AG04449 (cell line): ENCODE data around the gene IL10RA.

Experiments
- CTCF ChIA-PET: fragments of 350-600 bp; formaldehyde crosslinking; extraction: SDS; loops from one replicate; lab custom pipeline; 2021; ENCODE audit warnings: antibody characterized with exemption; lab: Yijun Ruan, JAX
- POLR2A ChIA-PET: fragments of 400-600, 350-600 bp; formaldehyde crosslinking; extraction: SDS; loops from one replicate; lab custom pipeline; 2020; ENCODE audit warnings: antibody characterized with exemption, inconsistent platforms; lab: Yijun Ruan, JAX
- DNase-seq: peaks from one replicate; pipeline ENCODE4 v3.0.0-alpha.2; 2010; ENCODE audit warnings: low read depth, low spot score
- H3K4me3 ChIP-seq: 2 replicates; pipeline ENCODE4 v1.5.1; 2011; ENCODE audit warnings: low read depth, mild to moderate bottlenecking, control low read depth, low read length
- TF ChIP-seq, protein P1 (sequence below): IDR thresholded peaks from one replicate; pipeline ENCODE4 v1.5.1; 2011; ENCODE audit warnings: mild to moderate bottlenecking, moderate library complexity, low read length, control low read depth, inconsistent platforms; ENCODE audit not compliant: insufficient read depth; ENCODE audit errors: missing control alignments

Gene IL10RA

DNA sequence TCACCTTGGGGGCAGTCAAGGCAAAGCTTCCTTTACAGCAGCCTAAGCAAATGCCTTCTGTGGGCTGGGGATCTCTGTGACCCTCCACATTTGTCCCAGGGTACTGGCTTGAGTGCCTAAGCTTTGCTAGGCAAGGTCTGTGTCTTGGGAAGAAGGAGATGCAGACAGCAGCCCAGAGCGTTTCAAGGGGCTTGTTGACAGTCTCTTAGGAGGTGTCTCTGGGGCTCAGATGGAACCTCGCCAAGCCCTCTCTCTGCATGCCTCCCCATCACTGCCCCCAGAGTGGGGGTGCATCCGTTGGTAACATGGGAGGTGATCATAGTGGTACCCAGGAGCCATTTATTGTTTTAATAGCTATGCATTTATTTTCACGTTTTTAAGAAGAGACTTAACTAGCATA lies 61.6 kb downstream of the IL10RA start:
- DNase-seq = no peak
- TF ChIP-seq, protein P1, sequence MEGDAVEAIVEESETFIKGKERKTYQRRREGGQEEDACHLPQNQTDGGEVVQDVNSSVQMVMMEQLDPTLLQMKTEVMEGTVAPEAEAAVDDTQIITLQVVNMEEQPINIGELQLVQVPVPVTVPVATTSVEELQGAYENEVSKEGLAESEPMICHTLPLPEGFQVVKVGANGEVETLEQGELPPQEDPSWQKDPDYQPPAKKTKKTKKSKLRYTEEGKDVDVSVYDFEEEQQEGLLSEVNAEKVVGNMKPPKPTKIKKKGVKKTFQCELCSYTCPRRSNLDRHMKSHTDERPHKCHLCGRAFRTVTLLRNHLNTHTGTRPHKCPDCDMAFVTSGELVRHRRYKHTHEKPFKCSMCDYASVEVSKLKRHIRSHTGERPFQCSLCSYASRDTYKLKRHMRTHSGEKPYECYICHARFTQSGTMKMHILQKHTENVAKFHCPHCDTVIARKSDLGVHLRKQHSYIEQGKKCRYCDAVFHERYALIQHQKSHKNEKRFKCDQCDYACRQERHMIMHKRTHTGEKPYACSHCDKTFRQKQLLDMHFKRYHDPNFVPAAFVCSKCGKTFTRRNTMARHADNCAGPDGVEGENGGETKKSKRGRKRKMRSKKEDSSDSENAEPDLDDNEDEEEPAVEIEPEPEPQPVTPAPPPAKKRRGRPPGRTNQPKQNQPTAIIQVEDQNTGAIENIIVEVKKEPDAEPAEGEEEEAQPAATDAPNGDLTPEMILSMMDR = no peak
- CTCF ChIA-PET = interaction anchor here (1.2 kb wide), 1 partner anchor 204 kb away, joined by 3 read pairs; no protein-coding TSS in a partner anchor
- POLR2A ChIA-PET = no interaction called here
- H3K4me3 ChIP-seq = no peak overlapping the region

DNA sequence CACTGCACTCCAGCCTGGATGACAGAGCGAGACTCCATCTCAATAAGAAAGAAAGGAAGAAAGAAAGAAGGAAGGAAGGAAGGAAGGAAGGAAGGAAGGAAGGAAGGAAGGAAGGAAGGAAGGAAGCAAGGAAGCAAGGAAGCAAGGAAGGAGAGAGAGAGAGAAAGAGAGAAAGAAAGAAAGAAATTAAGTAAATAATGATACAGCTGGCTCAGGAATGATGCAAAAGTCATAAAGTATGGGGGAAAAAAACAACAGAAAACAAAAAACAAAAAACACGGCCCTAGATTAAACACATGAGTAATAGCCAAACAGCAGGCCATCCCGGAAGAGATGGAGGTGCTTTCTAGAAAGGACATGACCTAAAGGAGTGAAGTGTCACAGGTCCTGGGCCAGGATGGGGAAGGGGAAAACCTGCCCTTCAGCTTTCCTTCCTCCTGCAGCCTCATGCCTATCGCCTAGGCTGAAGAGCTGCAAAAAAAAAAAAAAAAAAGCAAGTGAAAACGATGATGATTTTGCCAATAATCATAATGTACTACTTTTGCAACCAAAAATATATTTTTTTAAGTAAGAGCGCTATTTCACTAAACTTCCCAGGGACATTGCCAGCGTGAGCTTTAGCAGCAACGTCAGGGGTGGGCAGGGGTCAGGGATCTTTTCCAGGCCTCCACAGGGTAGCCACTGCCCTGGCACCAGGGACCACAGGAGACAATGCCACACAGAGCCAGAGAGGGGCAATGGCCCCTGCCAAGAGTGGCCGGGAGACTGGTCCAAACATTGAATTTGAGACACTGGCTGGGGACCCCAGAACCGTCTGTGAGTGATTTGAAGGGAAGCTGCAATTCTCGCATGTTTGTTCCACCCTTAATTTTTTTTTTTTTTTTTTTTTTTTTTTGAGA lies 62.5 kb downstream of the IL10RA start:
- ChIA-PET POLR2A (no interaction called here), CTCF (interaction anchor here (1.2 kb wide), 1 partner anchor 205 kb away, joined by 3 read pairs; no protein-coding TSS in a partner anchor)
- DNase-seq = no peak
- TF ChIP-seq, protein P1 = no peak
- H3K4me3 ChIP-seq = no peak overlapping the region

DNA sequence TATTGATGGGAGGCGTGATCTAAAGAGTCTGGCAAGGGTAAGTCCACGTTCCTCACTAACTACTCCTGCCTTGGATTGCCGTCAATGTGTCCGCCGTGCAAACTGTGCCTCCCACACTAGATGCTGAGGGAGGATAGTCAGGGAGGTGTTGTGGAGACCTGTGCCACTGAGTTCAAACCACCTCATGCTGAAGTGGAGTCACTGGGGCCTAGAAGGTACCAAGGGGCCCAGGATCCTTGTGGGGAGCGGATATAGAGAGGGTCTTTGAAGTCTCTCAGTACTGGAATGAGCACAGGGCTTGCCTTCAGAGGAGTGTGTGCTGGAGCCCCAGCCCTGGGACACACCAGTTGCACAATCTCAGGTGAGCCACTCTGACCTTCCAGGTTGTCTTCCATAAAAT lies 63.6 kb downstream of the IL10RA start:
- no peak for DNase-seq
- ChIA-PET POLR2A (no interaction called here), CTCF (interaction anchor here (9.4 kb wide), 1 partner anchor 229 kb away, joined by 75 read pairs; the partner anchor contains the start of gene FXYD2)
- no peak overlapping the region for H3K4me3 ChIP-seq
- TF ChIP-seq, protein P1 = no peak

DNA sequence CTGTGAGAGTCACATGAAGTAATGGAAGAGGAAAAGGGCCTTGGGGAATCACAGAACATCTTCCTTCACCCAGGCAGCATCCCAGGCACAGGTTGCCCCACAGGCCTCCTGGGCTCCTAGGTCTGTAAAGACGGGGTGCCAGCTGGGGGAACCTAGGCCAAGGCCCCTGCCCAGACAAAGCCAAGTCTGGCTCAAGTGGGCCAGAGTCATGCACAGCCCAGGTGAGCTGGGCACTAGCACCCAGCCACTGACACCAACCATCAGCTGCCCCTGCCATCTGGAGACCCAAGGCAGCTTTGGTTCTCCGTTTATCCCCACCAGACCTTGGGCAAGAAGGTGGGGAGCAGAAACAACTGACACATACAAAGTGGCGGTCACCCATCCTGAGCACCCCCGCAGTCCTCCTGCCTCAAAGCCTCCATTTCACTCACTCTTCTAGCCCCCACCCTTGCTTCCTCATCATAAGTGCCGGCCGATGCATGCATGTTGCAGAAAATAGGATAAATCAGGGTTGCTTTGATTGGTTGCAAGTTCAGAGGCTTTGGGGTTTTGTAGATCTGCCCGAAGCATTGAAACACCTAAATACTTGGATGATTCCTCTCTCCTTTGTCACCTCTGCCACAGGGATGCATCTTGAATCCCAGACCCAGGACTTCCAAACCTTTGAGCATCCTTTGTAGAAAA lies 64.2 kb downstream of the IL10RA start:
- POLR2A ChIA-PET = no interaction called here
- H3K4me3 ChIP-seq = no peak overlapping the region
- CTCF ChIA-PET = interaction anchor here (0.6 to 9.4 kb wide), 3 partner anchors 110 to 243 kb away, joined by 3 to 75 read pairs (median 48); partner anchors contain the start of gene FXYD2
- TF ChIP-seq, protein P1 = no peak
- DNase-seq = no peak
